PC-9 (cell line): ENCODE results near the gene ERC2. TPM values are rescaled to one million over a fixed set of nuclear protein-coding genes. Genes with fewer than 3 reads are reported as not detected.
A peak's percentile ranks its signal among the peaks of the same experiment; 100 is the strongest.

Experiments
- BruUV-seq: library from RNA; stranded (reverse); fragments of 400-500 nt; replicated peaks from 2 replicates; lab custom pipeline; 2021; lab: Mats Ljungman, UMichigan
- CTCF ChIA-PET: fragments of 300-600 bp; sonication (Branson Sonifier 250); formaldehyde crosslinking; loops from one replicate; lab custom pipeline; 2022; ENCODE audit warnings: antibody characterized with exemption; lab: Charles Lee
- POLR2A ChIA-PET: fragments of 300-600 bp; sonication (Branson Sonifier 250); formaldehyde crosslinking; loops from one replicate; lab custom pipeline; 2022; ENCODE audit warnings: antibody characterized with exemption; ENCODE audit not compliant: unreplicated experiment; lab: Charles Lee
- DNase-seq, 2 experiments: peaks; one replicate each; pipeline versions ENCODE4 v3.0.0 to v3.0.0-alpha.2; 2015 to 2022; ENCODE audit warnings: mixed read lengths in 1 of 2
- H2AFZ ChIP-seq: fragments of 200-600 bp; sonication (generic); 2 replicates; pipeline ENCODE4 v1.8.1; 2017; ENCODE audit warnings: antibody characterized with exemption
- H3F3A ChIP-seq: fragments of 200-600 bp; sonication (generic); 2 replicates; pipeline ENCODE4 v1.8.1; 2017; ENCODE audit warnings: antibody characterized with exemption, mild to moderate bottlenecking, low read depth; ENCODE audit not compliant: insufficient read depth
- H3K27ac ChIP-seq: fragments of 200-600 bp; sonication (generic); 2 replicates; pipeline ENCODE4 v1.6.1; 2016; ENCODE audit warnings: mixed run types
- H3K27me3 ChIP-seq: fragments of 200-600 bp; sonication (generic); 2 replicates; pipeline ENCODE4 v1.6.1; 2016; ENCODE audit warnings: low read depth, mixed run types; ENCODE audit not compliant: insufficient read depth
- H3K36me3 ChIP-seq: fragments of 200-600 bp; sonication (generic); 2 replicates; pipeline ENCODE4 v1.6.1; 2016; ENCODE audit warnings: low read depth, mixed run types
- H3K4me1 ChIP-seq: fragments of 200-600 bp; sonication (generic); replicated peaks from 2 replicates; pipeline ENCODE4 v1.6.1; 2016; ENCODE audit warnings: mixed run types; ENCODE audit not compliant: insufficient read depth
- H3K4me2 ChIP-seq: fragments of 200-600 bp; sonication (generic); 2 replicates; pipeline ENCODE4 v1.6.1; 2017; ENCODE audit warnings: mixed run types
- H3K4me3 ChIP-seq: fragments of 200-600 bp; sonication (generic); 2 replicates; pipeline ENCODE4 v1.6.1; 2016; ENCODE audit warnings: mixed run types
- H3K79me2 ChIP-seq: fragments of 200-600 bp; sonication (generic); 2 replicates; pipeline ENCODE4 v1.6.1; 2017; ENCODE audit warnings: low read depth, mixed run types
- H3K9me2 ChIP-seq: fragments of 200-600 bp; sonication (generic); 2 replicates; pipeline ENCODE4 v1.8.1; 2017; ENCODE audit warnings: mild to moderate bottlenecking; ENCODE audit not compliant: insufficient read depth
- H3K9me3 ChIP-seq: fragments of 200-600 bp; sonication (generic); 2 replicates; pipeline ENCODE4 v1.8.1; 2016; ENCODE audit warnings: low read depth; ENCODE audit not compliant: insufficient read depth
- H4K20me1 ChIP-seq: fragments of 200-600 bp; sonication (generic); 2 replicates; pipeline ENCODE4 v1.8.1; 2017; ENCODE audit not compliant: insufficient read depth
- EZH2 ChIP-seq: fragments of 200-600 bp; sonication (generic); IDR thresholded peaks from 2 replicates; pipeline ENCODE4 v1.8.0; 2017; ENCODE audit warnings: antibody characterized with exemption, low read depth
- intact Hi-C: fragments of 100-400 bp; cut with micrococcal nuclease; formaldehyde crosslinking; loops from one replicate; pipeline ENCODE4 v1.10.0; 2022; ENCODE audit not compliant: unreplicated experiment
- total RNA-seq: library from RNA; stranded (reverse); gene quantifications from 2 replicates; pipeline ENCODE4 v1.2.3, GENCODE V29; 2021
- TF ChIP-seq, protein P1 (sequence below): fragments of 200-600 bp; sonication (generic); conservative IDR thresholded peaks from 2 replicates; pipeline ENCODE4 v1.6.1; 2017; ENCODE audit warnings: mixed run types, antibody characterized with exemption, mild to moderate bottlenecking, moderate library complexity

ERC2 gene
- total RNA-seq, 1 experiment from 2014 or later: 1.4 TPM

DNA sequence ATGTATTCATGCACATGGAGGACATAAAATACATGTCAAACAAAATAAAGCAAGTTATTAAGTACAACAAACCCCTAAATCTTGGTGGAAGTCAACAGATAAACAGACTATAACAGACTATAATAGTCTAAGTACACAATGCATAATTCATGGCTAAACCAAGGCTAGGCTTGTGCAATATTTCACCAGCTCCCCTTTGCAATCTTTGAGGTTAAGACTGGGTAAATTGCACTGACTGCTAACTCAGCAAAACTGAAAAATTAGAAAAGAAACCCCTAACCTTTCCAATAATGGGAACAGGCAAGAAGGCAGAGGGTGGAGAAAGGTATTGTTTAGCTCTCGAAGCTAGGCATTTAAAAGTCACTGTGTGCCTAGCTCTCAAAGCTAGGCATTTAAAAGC is 676.3 kb downstream of the ERC2 start:
- H2AFZ ChIP-seq: no peak overlapping the region
- TF ChIP-seq EZH2: no peak
- TF ChIP-seq, protein P1, sequence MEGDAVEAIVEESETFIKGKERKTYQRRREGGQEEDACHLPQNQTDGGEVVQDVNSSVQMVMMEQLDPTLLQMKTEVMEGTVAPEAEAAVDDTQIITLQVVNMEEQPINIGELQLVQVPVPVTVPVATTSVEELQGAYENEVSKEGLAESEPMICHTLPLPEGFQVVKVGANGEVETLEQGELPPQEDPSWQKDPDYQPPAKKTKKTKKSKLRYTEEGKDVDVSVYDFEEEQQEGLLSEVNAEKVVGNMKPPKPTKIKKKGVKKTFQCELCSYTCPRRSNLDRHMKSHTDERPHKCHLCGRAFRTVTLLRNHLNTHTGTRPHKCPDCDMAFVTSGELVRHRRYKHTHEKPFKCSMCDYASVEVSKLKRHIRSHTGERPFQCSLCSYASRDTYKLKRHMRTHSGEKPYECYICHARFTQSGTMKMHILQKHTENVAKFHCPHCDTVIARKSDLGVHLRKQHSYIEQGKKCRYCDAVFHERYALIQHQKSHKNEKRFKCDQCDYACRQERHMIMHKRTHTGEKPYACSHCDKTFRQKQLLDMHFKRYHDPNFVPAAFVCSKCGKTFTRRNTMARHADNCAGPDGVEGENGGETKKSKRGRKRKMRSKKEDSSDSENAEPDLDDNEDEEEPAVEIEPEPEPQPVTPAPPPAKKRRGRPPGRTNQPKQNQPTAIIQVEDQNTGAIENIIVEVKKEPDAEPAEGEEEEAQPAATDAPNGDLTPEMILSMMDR: no peak
- H3K9me3 ChIP-seq: no peaks in the 10 kb centered on the region
- H3K79me2 ChIP-seq: no peaks in the 10 kb centered on the region
- H3K27ac ChIP-seq: peak overlapping the region; percentile 67
- no peaks in the 10 kb centered on the region for H3K27me3 ChIP-seq
- CTCF ChIA-PET: no interaction called here
- peak in 1 of 2 experiments; percentile 38 for DNase-seq
- no peaks in the 10 kb centered on the region for H3K9me2 ChIP-seq
- peaks cover 39% of the 10 kb centered on the region for H3K4me1 ChIP-seq
- POLR2A ChIA-PET: no interaction called here
- H3F3A ChIP-seq: no peaks in the 10 kb centered on the region
- no peaks in the 10 kb centered on the region; the same call in 1 of the 2 replicates for H3K36me3 ChIP-seq
- peak overlapping the region; percentile 33; the same call in 1 of the 2 replicates for H3K4me2 ChIP-seq
- H3K4me3 ChIP-seq: no peak overlapping the region
- intact Hi-C loops: no loop called here
- H4K20me1 ChIP-seq: no peaks in the 10 kb centered on the region
- no TSS peak for BruUV-seq

DNA sequence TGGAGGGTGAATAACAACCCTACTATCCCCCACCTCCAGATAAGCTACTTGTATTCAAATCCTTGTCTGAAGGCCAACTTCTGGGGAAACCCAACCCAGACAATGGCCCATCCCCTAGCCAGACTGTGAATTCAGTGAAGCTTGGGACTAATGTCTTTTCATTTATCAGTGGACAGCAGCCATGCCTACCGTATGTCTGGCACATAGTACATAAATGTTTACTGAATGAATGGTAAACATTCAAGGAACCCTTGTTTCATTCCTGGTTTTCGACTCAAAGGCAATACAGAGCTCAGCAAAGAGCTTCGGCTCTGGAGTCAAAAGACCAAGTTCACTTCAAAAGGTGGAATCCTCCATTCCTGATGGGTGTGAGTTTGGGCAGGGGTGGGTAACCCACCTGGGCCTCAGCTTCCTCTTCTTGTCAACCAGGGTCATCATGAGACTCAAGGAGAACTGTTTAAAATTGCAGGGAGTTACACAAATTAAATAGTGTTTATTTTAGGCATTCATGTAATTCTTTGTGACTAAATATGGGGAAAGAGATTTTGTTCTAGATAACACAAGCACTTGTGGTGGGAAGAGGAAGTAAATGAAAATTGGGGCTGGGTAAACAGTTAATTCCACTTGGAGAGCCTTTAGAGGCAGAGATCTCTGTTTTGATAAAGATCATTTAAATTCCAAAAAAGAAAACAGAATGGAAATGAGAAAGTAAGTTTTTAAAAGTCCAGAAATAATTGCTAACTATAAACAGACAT is 677.5 kb downstream of the ERC2 start:
- TF ChIP-seq, protein P1: no peak
- TF ChIP-seq EZH2: no peak
- no peaks in the 10 kb centered on the region; the same call in 1 of the 2 replicates for H3K36me3 ChIP-seq
- H3K79me2 ChIP-seq: no peaks in the 10 kb centered on the region
- no peak overlapping the region for H2AFZ ChIP-seq
- intact Hi-C loops: no loop called here
- H3K4me2 ChIP-seq: peak overlapping the region; percentile 33
- H3F3A ChIP-seq: no peaks in the 10 kb centered on the region
- ChIA-PET CTCF (interaction anchor here (0.6 kb wide), 1 partner anchor 926 kb away, joined by 3 read pairs; no protein-coding TSS in a partner anchor), POLR2A (interaction anchor here (0.6 kb wide), 1 partner anchor 520 kb away, joined by 3 read pairs; no protein-coding TSS in a partner anchor)
- no peaks in the 10 kb centered on the region for H3K9me2 ChIP-seq
- H3K27ac ChIP-seq: peak overlapping the region; percentile 67
- no peak overlapping the region for H3K4me3 ChIP-seq
- no peaks in the 10 kb centered on the region for H3K27me3 ChIP-seq
- DNase-seq: peak; percentile 2 to 91
- no TSS peak for BruUV-seq
- H3K4me1 ChIP-seq: peaks cover 32% of the 10 kb centered on the region
- H3K9me3 ChIP-seq: no peaks in the 10 kb centered on the region
- no peaks in the 10 kb centered on the region for H4K20me1 ChIP-seq

DNA sequence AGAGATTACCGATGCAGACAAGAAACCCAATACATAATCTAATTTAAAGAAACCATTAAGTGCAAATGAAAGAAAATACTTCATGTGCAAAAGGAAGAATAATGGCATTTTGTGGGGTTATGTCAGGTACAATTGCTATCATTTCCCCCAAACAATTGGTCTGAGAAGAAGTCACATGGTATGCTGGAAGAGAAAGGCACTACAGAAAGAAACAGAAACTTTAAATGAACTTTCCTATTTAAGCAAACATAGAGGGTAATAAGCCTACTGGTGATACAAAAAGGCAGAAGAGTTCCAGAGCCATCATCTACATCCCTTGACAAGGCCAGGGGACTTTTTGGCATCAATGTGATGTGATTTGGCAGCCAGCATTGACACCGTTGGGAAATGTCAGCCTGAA is 678.8 kb downstream of the ERC2 start:
- no peaks in the 10 kb centered on the region for H3K9me3 ChIP-seq
- no peak overlapping the region for H3K4me2 ChIP-seq
- H3F3A ChIP-seq: no peaks in the 10 kb centered on the region
- H3K9me2 ChIP-seq: no peaks in the 10 kb centered on the region
- intact Hi-C loops: no loop called here
- no peak overlapping the region for H2AFZ ChIP-seq
- ChIA-PET POLR2A (no interaction called here), CTCF (no interaction called here)
- no TSS peak for BruUV-seq
- H3K36me3 ChIP-seq: no peaks in the 10 kb centered on the region; the same call in 1 of the 2 replicates
- no peak overlapping the region for H3K4me3 ChIP-seq
- H3K27me3 ChIP-seq: no peaks in the 10 kb centered on the region
- no peaks in the 10 kb centered on the region for H3K79me2 ChIP-seq
- TF ChIP-seq EZH2: no peak
- TF ChIP-seq, protein P1: no peak
- no peak overlapping the region for H3K27ac ChIP-seq
- H3K4me1 ChIP-seq: peaks cover 23% of the 10 kb centered on the region
- no peaks in the 10 kb centered on the region for H4K20me1 ChIP-seq
- no peak for DNase-seq
